Measurements from ENCODE around the gene GDPD4.

GRCh38 chr11:77191429-77191822 lies 110.1 kb downstream of the GDPD4 start:
- no peak for TF ChIP-seq CTCF (IDR thresholded peaks at IDR 0.05; ENCODE audit: low read length)
- no peak for TF ChIP-seq EZH2 (optimal IDR thresholded peaks at IDR 0.05; ENCODE audit: low read depth, low read length)

Measured in MM.1S (cell line).